ENCODE results near the gene EPHB1.
"Not testable (repeated sequence)": the region's sequence is repeated elsewhere in the genome, so short reads cannot be mapped to it uniquely, and the experiment has no call there.

EPHB1 gene

DNA sequence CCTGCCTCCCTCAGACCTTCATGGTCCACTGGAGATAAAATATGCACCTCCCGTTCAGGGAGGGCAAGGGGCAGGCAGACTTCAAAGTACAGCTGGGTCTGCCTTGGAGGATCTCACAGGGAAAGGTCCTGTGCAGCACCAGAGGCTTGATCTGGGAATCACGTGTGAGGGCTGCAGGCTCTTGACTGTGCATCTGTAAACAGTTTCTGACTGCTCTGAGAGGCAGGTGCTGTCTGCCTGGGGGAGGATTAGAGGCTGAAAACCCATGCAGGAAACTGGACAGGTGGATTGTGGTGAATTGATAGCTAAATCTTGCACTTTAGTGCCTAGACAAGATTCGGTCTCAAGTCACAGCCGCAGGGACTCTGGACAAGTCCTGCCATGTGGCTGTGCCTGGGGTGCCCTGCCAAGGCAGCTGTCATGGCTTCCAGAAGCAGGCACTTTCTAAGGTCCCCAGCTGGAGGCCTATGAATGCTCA, 239.3 kb downstream of the EPHB1 start:
- in situ Hi-C loops (cut with MboI; ENCODE audit: low sequenced_read_pairs): no loop called here

GRCh38 chr3:135034891-135035440, 239.9 kb downstream of the EPHB1 start:
- in situ Hi-C loops (cut with MboI; ENCODE audit: low sequenced_read_pairs): no loop called here

GRCh38 chr3:135038186-135038585, 243.1 kb downstream of the EPHB1 start:
- in situ Hi-C loops (cut with MboI; ENCODE audit: low sequenced_read_pairs): no loop called here

GRCh38 chr3:135039536-135039935, 244.5 kb downstream of the EPHB1 start:
- in situ Hi-C loops (cut with MboI; ENCODE audit: low sequenced_read_pairs): not testable (repeated sequence)

DNA sequence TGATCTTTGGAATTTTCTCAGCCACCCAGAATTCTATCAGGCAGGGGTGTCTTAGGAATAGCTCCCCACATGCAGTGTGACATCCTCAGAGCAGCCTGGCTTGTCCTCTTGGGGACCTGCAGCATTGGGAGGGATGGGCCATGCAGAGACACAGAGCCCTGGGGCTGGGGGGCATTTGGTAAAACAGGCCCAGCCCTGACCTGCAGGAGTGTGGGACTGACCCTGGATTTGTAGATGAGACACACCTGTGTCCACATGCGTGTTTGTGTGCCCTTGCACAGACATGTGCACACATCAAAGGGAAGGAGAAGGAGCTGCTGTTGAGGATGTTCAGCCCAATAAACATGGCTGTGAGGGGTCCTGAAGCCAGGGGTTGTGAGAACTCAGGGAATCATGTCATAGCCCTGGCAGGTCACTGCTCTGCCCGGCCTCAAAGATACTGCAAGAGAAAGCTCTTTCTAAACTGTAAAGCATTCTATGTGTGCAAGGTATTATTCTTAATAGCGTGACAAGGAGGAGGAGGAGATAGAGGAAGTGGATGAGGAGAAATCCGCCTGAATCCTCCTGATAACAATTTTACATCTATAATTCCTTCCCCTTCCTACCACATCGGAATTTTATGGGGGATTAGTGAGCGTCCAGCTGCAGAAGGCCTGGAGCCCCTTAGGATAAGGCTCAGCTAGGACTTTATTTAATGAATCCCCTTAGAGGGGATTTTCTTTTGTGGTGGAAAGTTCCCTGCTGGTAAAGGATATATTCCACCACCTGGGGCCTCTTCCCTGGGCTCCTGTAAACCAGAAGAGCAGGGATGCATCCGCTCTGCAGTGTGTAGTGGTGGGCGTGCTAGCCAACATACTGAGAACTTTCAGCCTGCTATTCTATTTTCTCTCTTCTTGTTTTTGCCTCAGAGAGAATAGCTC, 245.5 kb downstream of the EPHB1 start:
- in situ Hi-C loops (cut with MboI; ENCODE audit: low sequenced_read_pairs): no loop called here

- in situ Hi-C loops (cut with MboI; ENCODE audit: low sequenced_read_pairs): no loop called here
Measured at GRCh38 chr3:135041601-135042000, 246.5 kb downstream of the EPHB1 start.

- in situ Hi-C loops (cut with MboI; ENCODE audit: low sequenced_read_pairs): no loop called here
Measured at GRCh38 chr3:135047061-135047460, 252.0 kb downstream of the EPHB1 start.

DNA sequence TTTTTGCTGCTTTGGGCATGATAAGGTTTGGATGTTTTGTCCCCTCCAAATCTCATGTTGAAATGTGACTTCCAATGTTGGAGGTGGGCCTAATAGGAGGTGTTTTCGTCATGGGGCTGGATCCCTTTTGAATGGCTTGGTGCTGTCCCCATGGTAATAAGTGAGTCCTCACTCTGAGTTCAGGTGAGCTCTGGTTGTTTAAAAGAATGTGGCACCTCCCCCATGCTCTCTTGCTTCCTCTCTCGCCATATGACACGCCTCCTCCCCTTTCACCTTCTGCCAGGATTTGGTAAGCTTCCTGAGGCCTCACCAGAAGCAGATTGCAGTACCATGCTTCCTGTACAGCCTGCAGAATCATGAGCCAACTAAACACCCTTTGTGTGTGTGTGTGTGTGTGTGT, 255.5 kb downstream of the EPHB1 start:
- in situ Hi-C loops (cut with MboI; ENCODE audit: low sequenced_read_pairs): no loop called here

- in situ Hi-C loops (cut with MboI; ENCODE audit: low sequenced_read_pairs): no loop called here
Measured at GRCh38 chr3:135051409-135051973, 256.4 kb downstream of the EPHB1 start.

- in situ Hi-C loops (cut with MboI; ENCODE audit: low sequenced_read_pairs): no loop called here
Measured at GRCh38 chr3:135055449-135055848, 260.4 kb downstream of the EPHB1 start.

DNA sequence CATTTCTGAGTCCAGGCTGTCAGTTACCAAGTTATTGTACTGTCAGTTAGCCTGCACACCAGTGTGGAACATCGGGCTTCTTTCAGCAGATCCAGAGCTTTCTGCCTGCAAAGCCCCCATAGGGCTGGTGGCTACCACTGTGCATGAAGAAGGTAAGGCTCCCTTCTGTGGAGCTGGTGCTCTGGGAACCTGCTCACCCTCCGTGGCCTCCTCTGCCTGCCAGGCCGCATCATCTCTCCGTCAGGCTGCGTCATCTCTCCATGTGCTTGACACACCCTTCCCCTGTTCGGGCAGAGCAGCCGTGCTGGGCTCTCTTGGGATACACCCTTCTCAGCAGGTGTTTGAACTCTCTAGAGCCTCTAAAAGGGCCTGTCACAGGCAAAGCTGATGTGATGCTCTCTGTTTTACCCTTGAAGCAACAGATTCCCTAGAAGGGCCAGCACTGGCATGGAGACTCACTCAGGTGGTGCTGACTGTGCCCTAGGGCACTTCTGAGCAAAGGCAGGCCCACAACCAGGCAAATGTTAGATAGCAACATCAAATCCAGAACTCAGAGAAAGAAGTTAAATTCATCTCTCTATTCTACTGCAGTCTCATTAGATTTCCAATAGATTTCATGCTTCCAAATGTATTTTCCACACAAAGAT, 261.1 kb downstream of the EPHB1 start:
- in situ Hi-C loops (cut with MboI; ENCODE audit: low sequenced_read_pairs): no loop called here

- in situ Hi-C loops (cut with MboI; ENCODE audit: low sequenced_read_pairs): no loop called here
Measured at GRCh38 chr3:135056733-135057310, 261.8 kb downstream of the EPHB1 start.

DNA sequence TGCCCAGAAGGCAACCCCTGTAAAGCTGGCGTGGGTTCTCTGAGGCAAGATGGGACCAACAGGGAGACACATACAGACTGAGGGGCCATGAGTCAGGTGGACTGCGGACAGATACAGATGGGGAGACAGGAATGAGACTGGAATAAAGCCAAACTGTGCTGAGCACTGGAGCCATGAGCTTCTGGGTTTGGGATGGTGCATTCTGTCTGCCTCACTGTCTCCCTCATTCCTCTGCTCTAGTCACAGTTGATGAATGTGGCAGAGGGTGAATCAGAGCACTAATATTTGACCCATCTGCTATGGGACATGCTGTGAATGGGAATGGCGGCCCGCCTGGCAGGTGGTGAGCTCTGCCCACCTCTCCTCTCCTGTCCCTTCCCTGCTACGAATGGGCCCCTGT, 262.9 kb downstream of the EPHB1 start:
- in situ Hi-C loops (cut with MboI; ENCODE audit: low sequenced_read_pairs): no loop called here

DNA sequence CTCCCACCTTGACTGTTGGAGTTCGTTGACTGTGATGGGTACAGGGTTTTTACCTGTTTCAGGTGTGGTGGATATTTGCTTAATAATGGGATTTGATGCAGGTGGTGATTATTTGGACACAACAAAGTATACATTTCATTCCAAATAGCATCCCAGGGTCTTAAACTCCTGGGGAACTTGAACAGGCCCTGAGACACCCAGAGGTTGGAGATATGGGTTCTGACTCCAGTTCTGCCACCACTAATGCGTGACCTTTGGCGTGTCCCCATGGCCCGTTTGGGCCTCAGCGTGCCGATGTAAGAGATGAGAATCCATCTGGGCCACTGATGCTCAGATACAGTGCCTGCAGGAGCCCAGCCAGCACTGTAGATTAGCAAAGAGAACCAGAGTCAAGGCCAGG, 264.5 kb downstream of the EPHB1 start:
- in situ Hi-C loops (cut with MboI; ENCODE audit: low sequenced_read_pairs): no loop called here

DNA sequence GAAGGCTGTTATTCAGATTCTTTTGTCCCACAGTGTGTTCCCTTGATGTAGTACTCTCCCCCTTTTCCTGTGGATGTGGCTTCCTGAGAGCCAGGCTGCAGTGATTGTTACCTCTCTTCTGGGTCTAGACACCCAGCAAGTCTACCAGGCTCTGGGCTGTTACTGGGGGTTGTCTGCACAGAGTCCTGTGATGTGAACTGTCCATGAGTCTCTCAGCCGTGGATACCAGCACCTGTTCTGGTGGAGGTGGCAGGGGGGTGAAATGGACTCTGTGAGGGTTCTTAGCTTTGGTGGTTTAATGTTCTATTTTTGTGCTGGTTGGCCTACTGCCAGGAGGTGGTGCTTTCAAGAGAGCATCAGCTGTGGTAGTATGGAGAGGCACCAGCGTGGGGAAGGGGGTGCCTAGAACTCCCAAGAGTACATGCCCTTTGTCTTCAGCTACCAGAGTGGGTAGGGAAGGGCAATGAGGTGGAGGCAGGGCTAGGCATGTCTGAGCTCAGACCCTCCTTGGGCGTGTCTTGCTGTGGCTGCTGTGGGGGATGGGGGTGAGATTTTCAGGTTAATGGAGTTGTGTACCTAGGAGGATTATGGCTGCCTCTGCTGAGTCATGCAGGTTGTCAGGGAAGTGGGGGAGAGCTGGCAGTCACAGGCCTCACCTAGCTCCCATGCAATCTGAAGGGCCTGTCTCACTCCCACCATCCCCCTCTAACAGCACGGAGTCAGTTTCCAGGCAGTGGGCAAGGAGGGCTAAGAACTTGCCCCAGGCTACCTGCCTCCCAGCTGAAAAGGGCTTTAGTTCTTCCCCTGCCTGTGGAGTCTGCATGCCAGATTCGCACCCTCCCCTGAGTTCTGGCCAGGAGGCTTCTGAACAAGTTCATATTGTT, 272.0 kb downstream of the EPHB1 start:
- in situ Hi-C loops (cut with MboI; ENCODE audit: low sequenced_read_pairs): not testable (repeated sequence)

GRCh38 chr3:135068011-135068410, 273.0 kb downstream of the EPHB1 start:
- in situ Hi-C loops (cut with MboI; ENCODE audit: low sequenced_read_pairs): no loop called here

GRCh38 chr3:135069406-135069805, 274.3 kb downstream of the EPHB1 start:
- in situ Hi-C loops (cut with MboI; ENCODE audit: low sequenced_read_pairs): no loop called here

DNA sequence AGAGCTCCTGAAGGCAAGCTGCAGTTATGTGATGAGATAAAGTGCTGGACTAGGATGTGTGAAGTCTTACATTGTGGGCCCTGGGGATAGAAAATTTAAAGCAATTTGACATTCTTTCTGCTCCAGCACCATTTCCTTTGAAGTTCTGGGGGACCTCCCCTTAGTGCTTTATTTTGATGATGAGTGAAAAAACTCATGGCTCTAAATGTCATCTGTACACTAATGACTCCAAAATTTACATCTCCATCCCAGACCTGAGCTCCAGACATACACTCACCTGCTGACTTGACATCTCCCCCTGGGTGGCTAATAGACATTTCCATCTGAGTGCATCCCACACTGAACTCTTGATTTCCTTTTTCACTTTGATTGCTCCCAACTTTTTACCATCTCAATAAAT, 276.4 kb downstream of the EPHB1 start:
- in situ Hi-C loops (cut with MboI; ENCODE audit: low sequenced_read_pairs): no loop called here

DNA sequence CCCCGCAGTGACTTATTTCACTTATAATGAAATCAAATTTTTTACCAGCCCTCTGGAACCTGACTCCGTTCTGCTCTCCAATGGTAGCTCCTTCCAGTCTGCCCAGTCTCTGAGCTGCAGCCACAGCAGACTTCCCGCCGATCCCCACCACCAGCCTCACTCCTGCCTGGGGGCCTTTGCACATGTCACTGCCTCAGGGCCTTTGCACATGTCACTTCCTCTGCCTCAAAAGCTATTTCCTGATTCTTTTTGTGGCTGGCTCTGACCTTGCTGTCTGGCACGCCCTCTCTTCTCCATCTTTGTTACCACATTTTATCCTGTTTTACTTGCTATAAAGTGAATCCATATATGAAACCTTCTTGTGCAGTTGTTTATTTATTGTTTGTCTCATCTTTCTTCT, 277.4 kb downstream of the EPHB1 start:
- in situ Hi-C loops (cut with MboI; ENCODE audit: low sequenced_read_pairs): no loop called here

- in situ Hi-C loops (cut with MboI; ENCODE audit: low sequenced_read_pairs): no loop called here
Measured at GRCh38 chr3:135075157-135075556, 280.1 kb downstream of the EPHB1 start.
